H9 (cell line): Measurements from ENCODE around the gene VSTM2L. TPM values are rescaled to one million over a fixed set of nuclear protein-coding genes. Genes with fewer than 3 reads are reported as not detected.

Experiments
- DNase-seq: peaks from one replicate; pipeline ENCODE4 v3.0.0-alpha.2; 2017
- H2AFZ ChIP-seq: one replicate; pipeline ENCODE4 v1.6.1; 2013; ENCODE audit warnings: mild to moderate bottlenecking, low read length, control low read depth, moderate library complexity
- H2AK5ac ChIP-seq: 2 replicates; pipeline ENCODE4 v1.6.1; 2013; ENCODE audit warnings: low read length, control low read depth, mixed read lengths; ENCODE audit not compliant: insufficient read length
- H2BK120ac ChIP-seq: one replicate; pipeline ENCODE4 v1.6.1; 2013; ENCODE audit warnings: low read depth, mild to moderate bottlenecking, low read length, control low read depth, inconsistent platforms; ENCODE audit not compliant: poor library complexity, severe bottlenecking
- H2BK12ac ChIP-seq: 2 replicates; pipeline ENCODE4 v1.6.1; 2013; ENCODE audit warnings: low read length, control low read depth, mixed read lengths, low read depth; ENCODE audit not compliant: insufficient read length
- H2BK15ac ChIP-seq: 2 replicates; pipeline ENCODE4 v1.6.1; 2013; ENCODE audit warnings: low read depth, low read length, control low read depth
- H2BK20ac ChIP-seq: one replicate; pipeline ENCODE4 v1.6.1; 2013; ENCODE audit warnings: low read depth, mild to moderate bottlenecking, low read length, control low read depth, inconsistent platforms; ENCODE audit not compliant: poor library complexity, severe bottlenecking
- H2BK5ac ChIP-seq: 2 replicates; pipeline ENCODE4 v1.6.1; 2013; ENCODE audit warnings: low read length, control low read depth, mixed read lengths; ENCODE audit not compliant: insufficient read length
- H3K14ac ChIP-seq: 2 replicates; pipeline ENCODE4 v1.6.1; 2013; ENCODE audit warnings: low read length, control low read depth; ENCODE audit not compliant: insufficient read depth
- H3K18ac ChIP-seq: 2 replicates; pipeline ENCODE4 v1.6.1; 2013; ENCODE audit warnings: low read depth, mild to moderate bottlenecking, mixed read lengths, low read length, control low read depth; ENCODE audit not compliant: insufficient read length
- H3K23ac ChIP-seq: 2 replicates; pipeline ENCODE4 v1.6.1; 2013; ENCODE audit warnings: low read length, control low read depth, mixed read lengths, low read depth; ENCODE audit not compliant: insufficient read length
- H3K23me2 ChIP-seq: 2 replicates; pipeline ENCODE4 v1.6.1; 2013; ENCODE audit warnings: low read depth, mild to moderate bottlenecking, mixed read lengths, low read length, control low read depth; ENCODE audit not compliant: insufficient read length, poor library complexity, severe bottlenecking
- H3K27ac ChIP-seq: 2 replicates; pipeline ENCODE4 v1.5.1; 2013; ENCODE audit warnings: low read length, control low read depth, mixed read lengths, low read depth; ENCODE audit not compliant: insufficient read length
- H3K27me3 ChIP-seq: 2 replicates; pipeline ENCODE4 v1.6.1; 2013; ENCODE audit warnings: low read length, control low read depth, inconsistent platforms; ENCODE audit not compliant: insufficient read depth
- H3K4ac ChIP-seq: 2 replicates; pipeline ENCODE4 v1.6.1; 2013; ENCODE audit warnings: low read depth, mild to moderate bottlenecking, control low read depth, inconsistent platforms, low read length, moderate library complexity
- H3K4me1 ChIP-seq: 2 replicates; pipeline ENCODE4 v1.6.1; 2013; ENCODE audit warnings: low read length, control low read depth, inconsistent platforms; ENCODE audit not compliant: insufficient read depth
- H3K4me2 ChIP-seq: 2 replicates; pipeline ENCODE4 v1.6.1; 2013; ENCODE audit warnings: low read length, control low read depth, mixed read lengths; ENCODE audit not compliant: insufficient read length, insufficient read depth
- H3K56ac ChIP-seq: 2 replicates; pipeline ENCODE4 v1.6.1; 2013; ENCODE audit warnings: low read depth, mild to moderate bottlenecking, mixed read lengths, low read length, control low read depth; ENCODE audit not compliant: insufficient read length
- H3K79me1 ChIP-seq: 2 replicates; pipeline ENCODE4 v1.6.1; 2013; ENCODE audit warnings: low read depth, mild to moderate bottlenecking, moderate library complexity, low read length, control low read depth, inconsistent platforms; ENCODE audit not compliant: insufficient read depth, poor library complexity, severe bottlenecking
- H3K79me2 ChIP-seq: 2 replicates; pipeline ENCODE4 v1.6.1; 2013; ENCODE audit warnings: low read length, control low read depth, inconsistent platforms; ENCODE audit not compliant: insufficient read depth
- H3K9ac ChIP-seq: 2 replicates; pipeline ENCODE4 v1.6.1; 2013; ENCODE audit warnings: low read length, control low read depth, mixed read lengths; ENCODE audit not compliant: insufficient read length; ENCODE audit errors: extremely low read depth
- H3K9me3 ChIP-seq: one replicate; pipeline ENCODE4 v1.6.1; 2013; ENCODE audit warnings: low read depth, low read length, inconsistent platforms; ENCODE audit not compliant: control insufficient read depth
- H3T11ph ChIP-seq: one replicate; pipeline ENCODE4 v1.6.1; 2013; ENCODE audit warnings: mild to moderate bottlenecking, low read length, control low read depth, inconsistent platforms
- H4K20me1 ChIP-seq: one replicate; pipeline ENCODE4 v1.6.1; 2013; ENCODE audit not compliant: control insufficient read depth, insufficient read length, insufficient read depth
- H4K5ac ChIP-seq: 2 replicates; pipeline ENCODE4 v1.6.1; 2013; ENCODE audit warnings: low read depth, mild to moderate bottlenecking, mixed read lengths, low read length, control low read depth; ENCODE audit not compliant: insufficient read length
- H4K8ac ChIP-seq: replicated peaks from 2 replicates; pipeline ENCODE4 v1.6.1; 2013; ENCODE audit warnings: low read length, control low read depth, mixed read lengths, low read depth; ENCODE audit not compliant: insufficient read length
- H4K91ac ChIP-seq: 2 replicates; pipeline ENCODE4 v1.6.1; 2013; ENCODE audit warnings: low read depth, mild to moderate bottlenecking, moderate library complexity, mixed read lengths, low read length, control low read depth; ENCODE audit not compliant: insufficient read length
- H3K27ac Mint-ChIP-seq, 3 experiments: 2 replicates in 2 of 3; 3 replicates in 1 of 3; pipeline ENCODE4 v1.8.0; 2020 to 2021; ENCODE audit warnings: mixed read lengths in 3 of 3, mild to moderate bottlenecking in 1 of 3, moderate library complexity in 1 of 3
- H3K27me3 Mint-ChIP-seq: 2 replicates; pipeline ENCODE4 v1.8.0; 2021; ENCODE audit warnings: low read depth, mild to moderate bottlenecking, moderate library complexity, mixed read lengths
- H3K36me3 Mint-ChIP-seq, 3 experiments: 2 replicates in 2 of 3; 3 replicates in 1 of 3; pipeline ENCODE4 v1.8.0; 2020 to 2021; ENCODE audit warnings: low read depth in 3 of 3, mixed read lengths in 3 of 3; ENCODE audit not compliant: insufficient read depth in 1 of 3
- H3K4me1 Mint-ChIP-seq, 2 experiments: 2 replicates each; pipeline ENCODE4 v1.8.0; 2020; ENCODE audit warnings: mixed read lengths in 2 of 2
- H3K4me3 Mint-ChIP-seq, 2 experiments: 2 replicates in 1 of 2; 3 replicates in 1 of 2; pipeline ENCODE4 v1.8.0; 2020 to 2021; ENCODE audit warnings: mild to moderate bottlenecking in 2 of 2, mixed read lengths in 2 of 2, moderate library complexity in 1 of 2
- H3K9me3 Mint-ChIP-seq, 2 experiments: 2 replicates in 1 of 2; 3 replicates in 1 of 2; pipeline ENCODE4 v1.8.0; 2020; ENCODE audit warnings: mild to moderate bottlenecking in 2 of 2, mixed read lengths in 2 of 2, moderate library complexity in 1 of 2
- WGBS: extraction: QIAGEN DNeasy Blood & Tissue Kit; methylation state at CpG from one replicate; pipeline ENCODE4 v1.1.7; 2013; ENCODE audit warnings: missing lambda C conversion rate, low lambda C conversion rate, mixed read lengths; ENCODE audit not compliant: insufficient read length; ENCODE audit errors: extremely low coverage; 5-methylcytosine and 5-hydroxymethylcytosine counted together
- total RNA-seq: library from RNA; stranded (reverse); gene quantifications from 2 replicates; pipeline ENCODE4 v1.2.1, GENCODE V29; 2021
- TF ChIP-seq, protein P1 (sequence below): fragments of 200-600 bp; sonication (generic); conservative IDR thresholded peaks from 3 replicates; pipeline ENCODE4 v1.8.0; 2021; ENCODE audit warnings: antibody characterized with exemption, mild to moderate bottlenecking

Gene VSTM2L
- total RNA-seq, 1 experiment from 2014 or later = 2.1 TPM

DNA sequence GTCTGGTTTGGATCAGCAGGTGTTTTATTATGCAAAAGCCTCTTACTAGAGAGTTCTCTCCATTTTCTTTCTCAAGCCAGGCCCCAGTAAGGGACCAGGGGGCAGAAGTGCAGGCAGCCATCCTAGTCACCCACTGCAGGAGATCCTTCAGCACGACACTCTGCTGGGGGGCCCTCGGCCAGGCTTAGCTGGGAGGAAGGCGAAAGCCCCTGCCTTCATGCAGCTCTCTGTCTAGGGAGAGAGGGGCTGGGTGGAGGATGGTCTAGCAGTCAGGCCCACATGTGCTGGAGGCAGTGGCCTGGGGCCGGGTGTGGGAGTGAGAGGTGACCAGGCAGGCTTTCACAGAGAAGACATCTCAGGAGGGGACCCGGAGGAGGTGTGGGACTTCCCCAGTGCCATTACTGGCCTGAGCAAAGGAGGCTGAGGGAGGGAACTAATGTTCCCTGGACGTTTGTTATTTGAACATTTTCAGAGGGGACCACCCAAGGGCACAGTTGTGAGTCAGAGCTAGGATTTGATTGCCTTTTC, 33.5 kb upstream of the VSTM2L start:
- no peak overlapping the region for H3K4me3 Mint-ChIP-seq
- Histone ChIP-seq H3K18ac (peak overlapping the region; percentile 39), H4K20me1 (peaks cover 3% of the 10 kb centered on the region), H4K91ac (no peak overlapping the region), H3K27me3 (no peaks in the 10 kb centered on the region), H3K4me2 (no peak overlapping the region), H3K27ac (no peak overlapping the region), H3K23me2 (no peaks in the 10 kb centered on the region), H3K9ac (no peak overlapping the region), H4K5ac (no peak overlapping the region), H3K79me1 (no peaks in the 10 kb centered on the region), H2AK5ac (no peak overlapping the region), H3K79me2 (no peaks in the 10 kb centered on the region), H2BK12ac (no peak overlapping the region), H2BK20ac (no peak overlapping the region), H2BK5ac (no peak overlapping the region), H3K4ac (no peak overlapping the region; the same call in 1 of the 2 replicates), H4K8ac (no peak overlapping the region), H3K14ac (peak overlapping the region; percentile 74), H2BK120ac (no peak overlapping the region), H2AFZ (no peak overlapping the region), H3K9me3 (no peaks in the 10 kb centered on the region), H3T11ph (no peak overlapping the region), H3K4me1 (peaks cover 5% of the 10 kb centered on the region; the same call in 1 of the 2 replicates), H3K56ac (no peak overlapping the region), H2BK15ac (no peak overlapping the region), H3K23ac (no peak overlapping the region)
- H3K4me1 Mint-ChIP-seq = peaks cover 24 to 30% of the 10 kb centered on the region in 2 experiments
- TF ChIP-seq, protein P1, sequence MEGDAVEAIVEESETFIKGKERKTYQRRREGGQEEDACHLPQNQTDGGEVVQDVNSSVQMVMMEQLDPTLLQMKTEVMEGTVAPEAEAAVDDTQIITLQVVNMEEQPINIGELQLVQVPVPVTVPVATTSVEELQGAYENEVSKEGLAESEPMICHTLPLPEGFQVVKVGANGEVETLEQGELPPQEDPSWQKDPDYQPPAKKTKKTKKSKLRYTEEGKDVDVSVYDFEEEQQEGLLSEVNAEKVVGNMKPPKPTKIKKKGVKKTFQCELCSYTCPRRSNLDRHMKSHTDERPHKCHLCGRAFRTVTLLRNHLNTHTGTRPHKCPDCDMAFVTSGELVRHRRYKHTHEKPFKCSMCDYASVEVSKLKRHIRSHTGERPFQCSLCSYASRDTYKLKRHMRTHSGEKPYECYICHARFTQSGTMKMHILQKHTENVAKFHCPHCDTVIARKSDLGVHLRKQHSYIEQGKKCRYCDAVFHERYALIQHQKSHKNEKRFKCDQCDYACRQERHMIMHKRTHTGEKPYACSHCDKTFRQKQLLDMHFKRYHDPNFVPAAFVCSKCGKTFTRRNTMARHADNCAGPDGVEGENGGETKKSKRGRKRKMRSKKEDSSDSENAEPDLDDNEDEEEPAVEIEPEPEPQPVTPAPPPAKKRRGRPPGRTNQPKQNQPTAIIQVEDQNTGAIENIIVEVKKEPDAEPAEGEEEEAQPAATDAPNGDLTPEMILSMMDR = no peak
- H3K27me3 Mint-ChIP-seq = no peaks in the 10 kb centered on the region; the same call in none of the 2 replicates
- no CpG with 5 or more reads among the region's 6 CpGs for WGBS
- H3K27ac Mint-ChIP-seq = peak overlapping the region; percentile 40 to 93 (median 67); a peak in 5 of 7 replicates
- no peaks in the 10 kb centered on the region for H3K9me3 Mint-ChIP-seq
- H3K36me3 Mint-ChIP-seq = peaks cover 8 to 25% (median 16%) of the 10 kb centered on the region in 3 experiments; a peak in 5 of 7 replicates
- no peak for DNase-seq
